DMS79 (cell line): ENCODE data around the gene ATG2B.
"Not testable (repeated sequence)": the region's sequence is repeated elsewhere in the genome, so short reads cannot be mapped to it uniquely, and the experiment has no call there.

Experiments
- DNase-seq: peaks from one replicate; lab custom pipeline; 2025; lab: John Stamatoyannopoulos, UW

Gene ATG2B

GRCh38 chr14:96380735-96381134, 17.6 kb upstream of the ATG2B start:
- no peak for DNase-seq

GRCh38 chr14:96376093-96376492, 13.0 kb upstream of the ATG2B start:
- DNase-seq = no peak

GRCh38 chr14:96373538-96373937, 10.4 kb upstream of the ATG2B start:
- DNase-seq = no peak

- no peak for DNase-seq
Measured at GRCh38 chr14:96370528-96370927, 7.4 kb upstream of the ATG2B start.

GRCh38 chr14:96368534-96368933, 5.4 kb upstream of the ATG2B start:
- DNase-seq = no peak

- DNase-seq = no peak
Measured at GRCh38 chr14:96364962-96365361, 1.8 kb upstream of the ATG2B start.

- DNase-seq = peak; percentile 36
Measured at GRCh38 chr14:96363751-96364336, 703 bp upstream of the ATG2B start.

GRCh38 chr14:96362071-96362964, 823 bp downstream of the ATG2B start:
- peak; percentile 86 for DNase-seq

GRCh38 chr14:96359959-96360358, 3.2 kb downstream of the ATG2B start:
- DNase-seq = no peak

GRCh38 chr14:96357216-96357615, 5.9 kb downstream of the ATG2B start:
- no peak for DNase-seq

- DNase-seq = no peak
Measured at GRCh38 chr14:96354246-96354645, 8.9 kb downstream of the ATG2B start.

GRCh38 chr14:96352708-96353107, 10.4 kb downstream of the ATG2B start:
- DNase-seq = no peak

- no peak for DNase-seq
Measured at GRCh38 chr14:96351986-96352385, 11.2 kb downstream of the ATG2B start.

- no peak for DNase-seq
Measured at GRCh38 chr14:96349286-96350075, 13.7 kb downstream of the ATG2B start.

GRCh38 chr14:96347957-96348356, 15.2 kb downstream of the ATG2B start:
- not testable (repeated sequence) for DNase-seq

- DNase-seq = no peak
Measured at GRCh38 chr14:96345669-96346068, 17.5 kb downstream of the ATG2B start.

- DNase-seq = no peak
Measured at GRCh38 chr14:96341323-96341722, 21.8 kb downstream of the ATG2B start.

GRCh38 chr14:96338551-96338950, 24.6 kb downstream of the ATG2B start:
- DNase-seq = no peak

GRCh38 chr14:96324219-96324618, 38.9 kb downstream of the ATG2B start:
- DNase-seq = no peak

GRCh38 chr14:96320605-96321004, 42.5 kb downstream of the ATG2B start:
- no peak for DNase-seq

GRCh38 chr14:96318836-96319235, 44.3 kb downstream of the ATG2B start:
- no peak for DNase-seq

GRCh38 chr14:96316087-96316486, 47.1 kb downstream of the ATG2B start:
- no peak for DNase-seq

GRCh38 chr14:96310906-96311305, 52.2 kb downstream of the ATG2B start:
- no peak for DNase-seq
